ENCODE results near the gene NGFR.

Gene NGFR

GRCh38 chr17:49494986-49495841, at the start of gene NGFR:
Gene NGFR, plus strand, starts transcription at chr17:49495293. Its CDS starts 125 bp downstream, at chr17:49495418.
- in situ Hi-C loops (cut with MboI; ENCODE audit: low sequenced_read_pairs): no loop called here

GRCh38 chr17:49445591-49445990, 49.5 kb upstream of the NGFR start:
- in situ Hi-C loops (cut with MboI; ENCODE audit: low sequenced_read_pairs): no loop called here

GRCh38 chr17:49447628-49448302, 47.3 kb upstream of the NGFR start:
- in situ Hi-C loops (cut with MboI; ENCODE audit: low sequenced_read_pairs): no loop called here

DNA sequence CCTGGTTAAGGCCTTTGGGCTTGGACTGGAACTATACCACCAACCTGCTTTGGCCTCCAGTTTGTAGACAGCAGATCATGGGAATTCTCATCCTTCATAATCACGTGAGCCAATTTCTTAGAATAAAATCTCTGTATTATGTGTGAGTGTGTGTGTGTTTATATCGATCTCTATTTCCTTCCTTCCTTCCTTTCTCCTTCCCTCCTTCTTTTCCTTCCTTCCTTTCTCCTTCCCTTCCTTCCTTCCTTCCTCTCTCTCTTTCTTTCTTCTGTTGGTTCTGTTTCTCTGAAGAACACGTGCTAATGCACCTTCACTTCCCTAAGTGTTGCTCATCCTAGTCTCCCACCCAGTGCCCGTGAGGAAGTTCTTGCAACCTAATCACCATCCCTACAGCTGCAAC, 44.9 kb upstream of the NGFR start:
- in situ Hi-C loops (cut with MboI; ENCODE audit: low sequenced_read_pairs): no loop called here

- in situ Hi-C loops (cut with MboI; ENCODE audit: low sequenced_read_pairs): no loop called here
Measured at GRCh38 chr17:49450735-49451134, 44.4 kb upstream of the NGFR start.

- in situ Hi-C loops (cut with MboI; ENCODE audit: low sequenced_read_pairs): no loop called here
Measured at GRCh38 chr17:49452201-49452600, 42.9 kb upstream of the NGFR start.

- in situ Hi-C loops (cut with MboI; ENCODE audit: low sequenced_read_pairs): no loop called here
Measured at GRCh38 chr17:49452661-49453060, 42.4 kb upstream of the NGFR start.

DNA sequence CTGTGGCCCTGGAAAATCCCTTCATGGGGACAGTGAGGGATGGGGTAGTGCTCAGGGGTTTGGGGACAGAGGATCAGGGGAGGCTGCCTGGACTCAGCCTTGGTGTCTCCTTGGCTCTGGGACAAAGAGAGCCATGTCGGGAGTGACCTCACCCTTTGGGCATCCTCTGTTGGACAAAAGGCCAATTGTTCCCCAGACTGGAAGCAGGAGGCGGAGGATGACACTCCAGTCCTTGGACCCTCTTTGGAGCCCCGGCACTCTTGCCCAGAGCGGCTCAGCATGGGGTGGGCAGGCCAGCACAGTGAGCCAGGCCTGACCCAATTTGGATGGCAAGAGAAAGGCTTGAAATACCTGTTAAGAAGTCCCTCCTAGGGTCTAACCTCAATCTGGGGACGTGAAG, 41.0 kb upstream of the NGFR start:
- in situ Hi-C loops (cut with MboI; ENCODE audit: low sequenced_read_pairs): no loop called here

DNA sequence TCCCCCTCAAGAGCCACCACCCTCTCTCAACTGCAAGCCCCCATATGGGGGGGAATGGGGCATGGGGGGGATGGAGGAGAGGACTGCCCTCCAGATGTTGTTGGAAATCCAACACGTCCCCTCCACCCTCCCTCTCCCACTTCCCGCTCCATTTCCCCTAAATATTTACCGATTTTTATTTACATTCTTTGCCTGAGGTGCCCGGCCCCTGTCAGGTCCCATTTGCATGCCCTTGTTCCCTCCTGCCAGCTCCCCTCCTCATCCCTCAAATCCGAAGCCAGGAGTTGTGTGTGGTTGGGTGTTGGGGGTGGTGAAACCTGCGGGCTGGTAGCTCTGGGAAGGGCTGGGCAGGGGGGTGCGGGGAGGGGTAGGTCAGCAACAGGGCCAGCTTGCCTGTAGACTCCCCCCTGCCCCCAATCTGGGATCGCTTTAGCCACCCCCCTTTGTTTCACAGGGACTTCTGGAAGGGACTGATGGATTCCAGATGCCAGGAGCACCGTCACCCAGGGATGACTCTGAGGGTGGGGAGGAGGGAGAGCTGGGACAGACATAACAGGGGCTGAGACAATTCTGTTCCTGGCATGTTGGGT, 39.7 kb upstream of the NGFR start:
- in situ Hi-C loops (cut with MboI; ENCODE audit: low sequenced_read_pairs): no loop called here

GRCh38 chr17:49456183-49456965, 38.7 kb upstream of the NGFR start:
- in situ Hi-C loops (cut with MboI; ENCODE audit: low sequenced_read_pairs): no loop called here

GRCh38 chr17:49457564-49458535, 37.2 kb upstream of the NGFR start:
- in situ Hi-C loops (cut with MboI; ENCODE audit: low sequenced_read_pairs): no loop called here

- in situ Hi-C loops (cut with MboI; ENCODE audit: low sequenced_read_pairs): no loop called here
Measured at GRCh38 chr17:49459401-49459984, 35.6 kb upstream of the NGFR start.

DNA sequence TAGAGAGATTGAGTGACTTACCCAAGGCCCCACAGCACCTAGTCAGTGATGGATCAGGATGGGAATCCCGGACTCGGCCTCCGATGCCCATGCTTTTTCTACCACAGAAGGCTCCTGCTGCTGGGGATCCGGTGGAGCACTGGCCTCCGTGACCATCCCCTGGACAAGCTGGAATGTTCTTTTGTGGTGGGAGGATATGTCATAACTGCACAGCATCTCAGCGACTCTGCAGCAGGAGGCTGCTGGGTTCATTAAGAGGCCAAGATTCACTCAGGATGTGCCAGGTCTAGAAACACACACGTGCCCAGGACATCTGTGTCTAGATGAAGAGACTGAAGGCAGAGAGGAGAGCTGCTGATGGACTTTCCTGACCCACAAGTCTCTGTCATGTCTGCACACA, 34.7 kb upstream of the NGFR start:
- in situ Hi-C loops (cut with MboI; ENCODE audit: low sequenced_read_pairs): no loop called here

DNA sequence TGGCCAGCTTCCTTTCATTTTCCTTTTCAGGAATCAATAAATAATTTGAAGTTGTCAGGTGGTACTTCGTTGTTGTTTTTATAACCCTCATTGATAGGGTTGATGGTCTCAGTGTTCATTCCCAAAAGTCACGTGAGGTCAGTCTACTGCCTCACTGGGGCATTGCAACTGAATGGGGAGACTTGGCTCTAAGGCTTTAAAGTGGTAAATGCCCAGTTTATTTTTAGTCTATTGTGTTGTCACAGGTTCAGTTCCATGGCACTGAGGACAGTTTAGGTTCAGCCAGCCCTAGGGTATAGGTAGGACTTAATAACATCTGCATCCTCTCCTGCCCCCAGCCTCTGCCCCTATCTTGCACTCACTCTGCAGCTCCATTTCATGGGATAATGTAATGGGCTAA, 33.5 kb upstream of the NGFR start:
- in situ Hi-C loops (cut with MboI; ENCODE audit: low sequenced_read_pairs): no loop called here

DNA sequence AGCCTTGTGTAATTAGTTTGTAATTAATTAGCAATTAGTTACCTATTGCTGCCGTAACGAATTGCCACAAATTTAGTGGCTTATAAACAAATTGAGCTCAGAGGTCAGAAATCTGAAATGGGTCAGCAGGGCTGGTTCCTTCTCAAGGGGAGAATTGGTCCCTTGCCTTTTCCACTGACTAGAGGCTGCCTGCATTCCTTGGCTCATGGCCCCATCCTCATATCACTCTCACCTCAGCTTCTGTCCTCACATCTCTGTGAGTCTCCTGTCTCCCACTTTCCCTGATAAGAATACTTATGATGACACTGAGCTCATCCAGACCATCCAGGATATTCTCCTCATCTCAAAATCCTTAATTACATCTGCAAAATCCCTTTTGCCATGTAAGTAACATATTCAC, 31.0 kb upstream of the NGFR start:
- in situ Hi-C loops (cut with MboI; ENCODE audit: low sequenced_read_pairs): no loop called here

DNA sequence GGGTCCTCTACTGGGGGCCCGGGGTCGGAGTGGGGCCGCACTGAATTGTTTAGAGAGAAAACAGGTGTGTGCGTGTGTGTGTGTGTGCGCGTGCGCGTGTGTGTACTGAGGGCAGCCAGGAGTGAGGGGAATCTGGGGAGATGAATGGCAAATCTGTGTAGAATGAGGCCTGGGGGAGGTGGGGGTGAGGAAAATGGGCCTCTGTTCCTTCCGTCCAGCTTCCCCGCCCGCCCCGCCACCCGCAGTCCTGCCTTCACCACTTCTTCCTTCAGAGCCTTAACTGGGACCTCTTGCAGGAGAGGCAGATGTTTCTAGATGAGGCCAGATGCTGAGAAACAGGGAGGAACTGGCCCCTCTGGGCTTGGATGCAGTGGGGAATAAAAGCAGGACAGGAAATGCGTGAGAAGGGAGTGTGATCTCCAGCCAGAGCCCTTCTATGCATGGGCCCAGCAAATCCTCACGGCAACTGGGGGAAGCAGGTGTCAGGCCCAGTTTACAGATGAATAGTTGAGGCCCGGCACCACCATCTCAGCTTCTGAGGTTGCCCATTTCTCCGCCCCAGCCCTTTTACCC, 29.7 kb upstream of the NGFR start:
- in situ Hi-C loops (cut with MboI; ENCODE audit: low sequenced_read_pairs): no loop called here

DNA sequence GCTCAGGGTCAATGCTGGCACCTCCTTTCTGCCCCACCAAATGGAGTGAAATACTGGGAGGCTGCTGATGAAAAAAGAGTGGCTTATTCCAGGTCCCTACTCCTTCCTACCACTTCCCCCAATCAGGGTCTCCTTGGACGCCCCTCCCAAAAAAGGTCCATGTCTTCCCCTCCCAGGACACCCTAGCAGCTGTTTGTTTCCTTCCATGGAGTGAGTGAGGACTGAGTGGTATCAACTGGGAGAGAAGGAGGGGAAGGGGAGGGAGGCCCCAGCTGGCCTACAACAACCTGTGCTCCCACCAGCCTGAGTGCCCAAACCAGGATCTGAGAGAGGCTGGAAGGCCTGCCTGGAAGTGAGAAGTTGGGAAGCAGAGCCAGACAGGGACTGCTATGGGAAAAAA, 28.7 kb upstream of the NGFR start:
- in situ Hi-C loops (cut with MboI; ENCODE audit: low sequenced_read_pairs): no loop called here

DNA sequence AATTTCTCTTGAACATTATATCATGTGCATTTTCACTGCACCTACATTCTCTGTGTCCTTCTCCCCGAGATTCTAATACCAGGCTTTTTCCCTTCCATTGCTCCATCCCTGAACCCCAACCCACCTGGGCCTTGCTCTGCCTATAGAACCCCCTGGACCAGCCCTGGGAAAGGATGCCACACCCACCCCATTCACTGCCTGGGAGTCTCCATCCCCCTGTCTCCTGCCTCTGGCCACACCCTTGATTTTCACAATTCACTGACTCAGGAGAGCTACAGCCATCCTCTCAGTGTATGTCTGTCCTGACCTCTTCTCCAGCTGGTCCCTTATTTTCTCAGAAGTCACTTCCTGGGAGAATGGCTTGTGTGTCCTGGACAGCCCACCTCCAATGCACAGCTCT, 27.9 kb upstream of the NGFR start:
- in situ Hi-C loops (cut with MboI; ENCODE audit: low sequenced_read_pairs): no loop called here

- in situ Hi-C loops (cut with MboI; ENCODE audit: low sequenced_read_pairs): no loop called here
Measured at GRCh38 chr17:49468811-49469385, 26.2 kb upstream of the NGFR start.
